Fibroblast of skin of left biceps (primary cell): Measurements from ENCODE around the gene SRD5A1.

Experiments used
- DNase-seq, 2 experiments: peaks; one replicate each; pipeline ENCODE4 v3.0.0-alpha.2; 2013; ENCODE audit warnings: low read depth in 2 of 2

Gene SRD5A1

DNA sequence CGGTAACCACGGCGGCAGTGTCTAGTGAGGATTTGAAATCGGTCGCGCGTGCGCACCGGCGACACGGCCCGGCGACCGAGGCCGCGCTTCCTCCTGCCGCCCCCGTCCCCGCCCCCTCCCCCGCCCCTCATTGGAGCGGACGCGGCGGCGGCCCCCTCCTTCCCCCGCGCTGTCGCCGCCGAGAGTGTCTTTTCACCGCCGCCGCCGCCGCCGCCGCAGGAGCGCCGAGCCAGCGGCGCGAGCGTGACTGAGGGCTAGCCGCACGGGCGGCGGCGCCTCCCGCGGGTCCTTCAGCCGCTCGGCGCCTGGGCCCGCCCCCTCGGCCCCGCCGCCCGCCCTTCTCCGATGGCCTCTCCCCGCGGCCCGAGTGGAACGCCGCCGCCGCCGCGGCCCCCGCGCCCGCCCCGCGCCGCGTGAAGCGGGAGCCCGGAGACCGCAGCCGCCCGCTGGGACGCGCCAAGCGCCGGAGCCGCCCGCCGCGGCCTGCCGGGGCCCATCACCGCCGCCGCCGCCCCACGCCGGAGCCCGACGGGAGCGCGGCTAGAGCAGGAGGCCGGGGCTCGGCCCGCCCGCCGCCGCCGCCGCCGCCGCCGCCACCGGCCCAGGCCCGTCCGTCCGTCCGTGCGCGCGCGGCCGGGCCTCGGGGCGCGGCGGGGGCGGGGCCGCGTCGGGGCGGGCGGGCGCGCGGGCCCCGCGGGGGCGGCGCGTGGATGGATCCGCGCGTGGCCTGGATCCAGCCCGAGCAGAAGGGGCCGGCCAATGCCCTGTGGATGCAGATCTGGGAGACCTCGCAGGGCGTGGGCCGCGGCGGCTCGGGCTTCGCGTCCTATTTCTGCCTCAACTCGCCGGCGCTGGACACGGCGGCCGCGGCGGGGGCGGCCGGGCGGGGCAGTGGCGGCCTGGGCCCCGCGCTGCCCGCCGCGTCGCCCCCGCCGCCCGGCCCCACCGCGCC, 80.3 kb downstream of the SRD5A1 start, which contains the start of gene TENT4A:
TSS of gene TENT4A (plus strand) at position 159 of the 952 bp plus-strand sequence. CDS start at position 711, 552 bp downstream.
- DNase-seq, result no peak

DNA sequence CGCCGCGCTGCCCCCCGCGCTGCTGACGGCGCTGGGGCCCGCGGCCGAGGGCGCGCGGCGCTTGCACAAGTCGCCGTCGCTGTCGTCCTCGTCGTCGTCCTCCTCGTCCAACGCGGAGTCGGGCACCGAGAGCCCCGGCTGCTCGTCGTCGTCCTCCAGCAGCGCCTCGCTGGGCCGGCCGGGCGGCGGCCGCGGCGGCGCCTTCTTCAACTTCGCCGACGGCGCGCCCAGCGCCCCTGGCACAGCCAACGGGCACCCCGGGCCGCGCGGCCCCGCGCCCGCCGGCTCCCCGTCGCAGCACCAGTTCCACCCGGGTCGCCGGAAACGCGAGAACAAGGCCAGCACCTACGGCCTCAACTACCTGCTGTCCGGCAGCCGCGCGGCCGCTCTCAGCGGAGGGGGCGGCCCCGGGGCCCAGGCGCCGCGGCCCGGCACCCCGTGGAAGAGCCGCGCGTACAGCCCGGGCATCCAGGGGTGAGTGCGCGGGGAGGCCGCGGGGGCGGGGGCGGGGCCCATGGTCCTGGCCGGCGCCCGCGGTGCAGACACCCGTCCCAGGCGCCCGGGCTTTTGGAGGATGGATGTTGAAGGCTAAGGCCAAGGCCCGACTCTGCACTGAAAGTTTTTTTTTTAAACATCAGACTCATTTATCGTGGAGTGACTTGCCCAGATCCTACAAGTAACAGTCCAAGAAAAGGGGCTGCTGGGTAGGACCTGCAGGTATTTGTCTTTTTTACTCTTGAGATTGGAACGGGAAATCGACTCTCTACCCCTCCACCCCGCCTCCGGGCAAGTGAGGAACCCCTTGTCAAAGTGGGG, 81.2 kb downstream of the SRD5A1 start:
- DNase-seq, result no peak

DNA sequence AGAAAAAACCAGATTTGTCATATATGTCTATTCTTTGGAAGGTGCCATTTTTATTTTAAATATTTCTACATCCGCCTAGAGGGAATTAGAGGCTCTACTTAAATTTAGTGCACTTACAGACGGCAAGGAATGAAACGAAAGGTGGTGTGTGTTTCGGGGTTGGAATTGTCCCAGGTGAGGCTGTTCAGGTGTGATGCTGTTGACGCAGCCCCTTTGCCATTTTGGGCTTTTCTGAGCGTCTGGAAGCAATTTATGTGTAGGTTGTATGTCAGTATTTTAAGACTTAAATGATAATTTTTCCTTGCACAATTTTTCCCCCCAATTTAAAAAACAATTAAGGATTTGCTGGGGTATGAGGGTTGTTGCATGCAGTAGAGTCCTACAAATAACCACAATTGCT, 82.0 kb downstream of the SRD5A1 start:
- DNase-seq, result no peak

DNA sequence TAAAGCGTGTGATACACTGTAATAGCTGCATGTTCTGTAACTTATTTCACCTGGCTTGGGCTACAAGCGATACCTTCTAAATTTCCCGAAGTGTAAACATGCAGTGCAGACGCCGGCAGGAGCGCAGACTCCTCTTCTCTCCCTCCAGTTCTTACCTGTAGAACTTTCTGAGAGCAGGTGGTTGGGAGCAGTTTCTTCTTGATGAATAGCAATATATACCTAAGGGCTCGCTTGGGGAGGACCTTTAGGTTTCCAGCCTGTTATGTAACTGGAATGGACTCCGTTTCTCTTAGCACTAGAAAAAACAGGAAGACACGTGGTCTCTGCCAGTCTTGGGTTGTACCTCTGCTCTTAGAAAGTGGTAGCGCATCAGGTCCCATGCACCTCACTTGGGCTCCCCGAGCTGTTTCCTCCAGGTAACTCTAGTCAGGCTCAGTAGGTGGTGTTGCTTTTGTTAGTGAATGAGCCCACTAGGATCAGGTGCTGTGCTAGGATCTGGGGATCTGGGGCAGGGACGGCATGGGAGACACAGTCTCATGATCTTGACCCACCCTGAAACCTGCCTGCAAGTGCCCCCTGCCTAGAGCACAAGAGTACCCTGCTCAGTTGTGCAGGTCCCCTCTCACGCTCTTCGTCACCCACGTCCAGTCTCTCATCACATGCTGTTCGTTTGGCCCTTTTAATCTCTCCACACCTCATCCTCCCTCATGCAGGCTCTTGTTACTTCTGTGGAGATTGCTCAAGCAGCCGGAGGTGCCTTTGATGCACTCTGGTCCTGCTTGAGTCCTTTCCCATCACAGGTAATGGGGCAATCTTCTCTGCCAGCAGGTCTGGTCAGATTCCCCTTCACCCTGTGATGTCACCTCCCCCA, 82.8 kb downstream of the SRD5A1 start:
- no peak for DNase-seq

DNA sequence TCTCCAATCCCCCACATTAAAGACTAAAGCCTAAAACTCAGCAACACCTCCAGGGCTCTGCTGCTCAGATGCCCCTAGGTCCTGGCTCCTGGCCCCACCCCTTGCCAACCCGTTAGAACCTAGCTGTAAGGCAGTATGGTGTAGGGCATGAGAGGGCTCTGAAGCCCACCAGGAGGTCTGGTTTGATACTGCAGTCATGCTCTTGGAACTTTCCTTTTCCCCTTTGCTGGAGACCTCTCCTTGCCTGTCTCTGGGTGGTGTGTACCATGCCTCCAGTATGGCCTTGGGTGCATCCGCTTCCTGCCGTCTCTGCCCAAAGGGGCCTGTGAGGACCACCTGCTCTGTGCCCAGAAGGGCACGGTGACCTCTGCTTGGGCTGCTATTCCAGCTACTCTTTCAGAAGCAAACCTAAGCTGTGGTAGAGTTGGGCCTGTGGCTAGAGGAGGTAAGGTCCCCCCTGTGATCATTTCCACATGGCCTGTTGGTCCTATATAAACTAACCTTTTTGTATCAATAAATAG, 83.4 kb downstream of the SRD5A1 start:
- DNase-seq, result no peak

DNA sequence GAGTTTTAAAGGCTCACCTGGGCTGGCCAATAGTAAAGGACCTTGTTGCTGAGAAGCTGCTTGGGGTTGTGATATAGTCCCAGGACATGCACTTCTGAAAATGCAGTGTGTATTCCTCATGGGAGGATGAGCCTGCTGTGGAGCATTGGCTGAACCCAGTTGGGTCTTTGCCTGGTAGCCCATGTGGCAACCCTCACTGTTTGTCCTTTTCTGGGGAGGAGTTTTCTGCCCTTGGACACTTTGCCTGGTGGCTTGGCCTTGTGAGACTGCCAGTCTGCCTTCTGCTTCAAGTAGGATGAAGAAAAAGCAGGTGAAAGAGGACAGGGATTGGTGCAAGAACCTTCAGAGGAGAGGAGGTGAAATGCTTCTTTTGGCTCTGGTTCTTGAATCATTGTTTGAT, 84.0 kb downstream of the SRD5A1 start:
- no peak for DNase-seq

DNA sequence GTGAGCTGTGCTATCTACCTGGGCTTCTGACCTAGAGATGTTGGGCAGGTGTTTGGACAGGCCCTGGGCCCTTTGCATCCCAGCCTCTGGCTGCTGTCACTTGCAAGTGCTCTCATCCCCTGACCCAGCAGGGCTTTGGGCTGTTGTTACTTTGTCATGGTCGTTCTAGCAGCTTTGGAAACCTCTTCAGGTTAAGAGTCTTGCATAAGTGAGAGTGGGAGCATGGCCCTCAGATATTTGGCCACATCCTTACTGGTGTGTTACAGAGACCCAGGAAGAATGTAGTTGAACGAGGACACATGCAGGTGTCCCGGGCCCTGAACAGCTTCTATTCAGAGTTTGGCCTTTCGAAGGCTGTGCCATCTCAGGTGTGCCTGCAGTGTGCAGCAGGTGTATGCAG, 84.4 kb downstream of the SRD5A1 start:
- DNase-seq, result no peak

DNA sequence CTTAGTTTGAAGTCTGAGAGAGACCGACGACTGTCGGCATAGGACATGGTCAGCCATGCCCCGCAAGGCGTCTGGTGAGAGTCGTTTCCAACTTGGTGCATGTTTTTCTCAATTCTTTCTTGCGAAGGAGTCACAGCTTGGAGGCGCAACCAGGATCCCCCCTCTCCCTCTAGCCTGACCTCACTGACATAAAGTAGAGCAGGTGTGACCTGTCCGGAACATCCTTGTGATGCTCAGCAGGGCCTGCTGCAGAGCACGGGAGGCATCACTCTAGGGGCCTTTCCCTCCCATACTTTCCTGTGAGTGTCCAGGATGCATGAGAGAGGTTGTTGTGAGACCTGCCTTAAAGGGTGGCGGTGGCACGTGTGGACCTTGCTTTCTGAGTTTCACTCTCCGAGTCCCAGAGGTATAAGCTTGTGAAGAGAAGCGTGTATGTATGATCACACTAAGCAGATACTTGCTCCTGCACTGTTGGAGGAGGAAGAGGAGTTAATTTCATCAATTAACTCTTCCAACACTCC, 85.0 kb downstream of the SRD5A1 start:
- DNase-seq, result no peak

DNA sequence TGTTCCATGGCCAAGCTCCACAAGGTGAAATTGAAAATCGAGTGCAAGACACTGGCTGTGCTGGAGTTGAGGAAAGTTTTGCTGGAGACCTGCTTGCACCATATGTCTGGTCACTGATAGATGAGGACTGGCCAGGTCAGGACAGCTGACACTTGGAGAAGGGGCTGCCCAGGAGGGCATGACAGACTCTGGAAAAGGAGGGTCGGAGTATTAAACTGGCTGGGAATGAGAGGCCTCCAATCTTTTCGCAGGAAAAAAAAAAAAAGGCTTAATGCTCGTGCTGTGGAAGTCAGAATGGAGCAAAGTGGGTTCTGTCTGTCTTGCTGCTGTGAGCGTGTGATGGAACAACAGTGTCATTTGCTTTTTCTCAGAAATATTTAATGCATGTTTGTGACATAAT, 85.5 kb downstream of the SRD5A1 start:
- no peak for DNase-seq

DNA sequence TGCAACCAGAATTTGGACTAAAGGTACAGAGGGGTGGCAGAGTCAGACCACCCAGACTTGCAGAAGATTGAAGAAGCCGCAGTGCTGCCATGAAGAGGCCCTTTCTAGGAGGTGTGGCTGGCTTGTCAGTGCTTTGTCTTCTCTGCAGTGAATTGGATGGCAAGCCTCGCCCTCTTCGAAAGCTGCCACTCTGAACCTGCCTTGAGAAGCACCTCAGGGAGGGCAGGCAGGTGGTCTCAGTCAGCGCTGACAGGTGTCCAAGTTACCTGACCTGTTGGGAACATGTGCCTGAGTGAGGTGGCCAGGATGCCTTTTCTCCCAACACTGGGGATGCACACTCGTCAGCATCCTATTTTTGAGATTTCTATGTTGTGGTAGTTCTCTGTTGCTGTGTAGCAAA, 86.2 kb downstream of the SRD5A1 start:
- no peak for DNase-seq

DNA sequence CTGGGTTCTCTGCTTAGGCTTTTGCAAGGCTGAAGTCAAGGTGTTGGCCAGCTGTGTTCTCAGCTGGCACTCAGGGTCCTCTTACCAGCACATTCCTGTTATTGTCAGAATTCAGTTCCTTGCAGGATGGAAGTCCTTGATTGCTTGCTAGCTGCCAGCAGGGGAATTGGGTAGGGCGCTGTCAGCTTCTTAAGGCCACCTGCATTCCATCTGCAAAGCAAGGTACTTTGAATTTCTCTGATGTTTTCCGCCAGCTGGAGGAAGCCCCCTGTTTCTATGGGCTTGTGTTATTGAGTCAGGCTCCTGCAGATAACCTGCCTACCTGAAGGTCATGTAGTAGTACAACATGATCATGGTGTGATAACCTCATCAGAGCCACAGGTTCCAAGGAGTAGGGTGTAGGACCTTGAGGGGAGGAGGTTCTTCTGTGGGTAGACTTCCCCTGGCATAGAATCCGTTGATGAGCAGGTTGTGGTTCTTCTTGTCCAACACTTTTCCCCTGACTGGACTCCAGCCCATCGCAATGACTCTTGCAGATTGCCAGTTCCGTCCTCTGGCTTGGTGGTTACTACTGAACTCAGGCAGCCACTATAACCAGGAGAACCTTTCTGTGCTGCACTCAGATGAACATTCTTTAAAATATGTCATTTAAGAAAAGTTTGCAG, 86.8 kb downstream of the SRD5A1 start:
- no peak for DNase-seq

DNA sequence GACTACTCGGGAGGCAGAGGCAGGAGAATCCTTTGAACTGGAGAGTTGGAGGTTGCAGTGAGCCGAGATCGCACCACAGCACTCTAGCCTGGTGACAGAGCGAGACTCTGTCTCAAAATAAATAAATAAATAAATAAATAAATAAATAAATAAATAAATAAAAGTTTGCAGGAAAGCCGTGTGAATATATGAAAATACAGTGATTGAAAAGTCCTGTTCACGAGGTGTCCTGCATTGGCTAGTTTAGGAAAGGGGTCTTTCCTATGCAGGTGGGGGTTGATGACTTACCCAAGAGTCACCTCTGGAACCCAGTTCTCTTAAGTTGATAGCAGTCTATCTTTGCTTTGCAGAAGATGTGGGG, 87.3 kb downstream of the SRD5A1 start:
- DNase-seq, result no peak

DNA sequence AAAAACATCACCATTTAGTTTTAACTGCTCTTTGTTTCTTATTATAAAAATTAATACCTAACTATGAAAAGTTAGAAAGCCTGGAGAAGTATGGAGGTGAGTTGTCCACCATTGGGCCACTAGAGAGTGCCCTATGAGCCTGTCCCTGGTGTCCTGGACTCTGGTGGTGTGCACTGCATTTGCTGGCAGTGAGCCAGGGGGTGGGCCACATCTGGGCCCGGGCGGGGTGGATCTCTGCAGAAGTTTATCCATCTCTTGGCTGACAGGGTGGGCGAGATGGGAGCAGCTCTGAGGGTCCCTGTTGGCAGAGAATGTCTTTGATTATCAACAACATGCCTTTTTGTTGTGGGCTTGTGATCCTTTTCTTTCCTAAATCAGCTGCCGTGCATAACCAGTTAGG, 88.2 kb downstream of the SRD5A1 start:
- no peak for DNase-seq

DNA sequence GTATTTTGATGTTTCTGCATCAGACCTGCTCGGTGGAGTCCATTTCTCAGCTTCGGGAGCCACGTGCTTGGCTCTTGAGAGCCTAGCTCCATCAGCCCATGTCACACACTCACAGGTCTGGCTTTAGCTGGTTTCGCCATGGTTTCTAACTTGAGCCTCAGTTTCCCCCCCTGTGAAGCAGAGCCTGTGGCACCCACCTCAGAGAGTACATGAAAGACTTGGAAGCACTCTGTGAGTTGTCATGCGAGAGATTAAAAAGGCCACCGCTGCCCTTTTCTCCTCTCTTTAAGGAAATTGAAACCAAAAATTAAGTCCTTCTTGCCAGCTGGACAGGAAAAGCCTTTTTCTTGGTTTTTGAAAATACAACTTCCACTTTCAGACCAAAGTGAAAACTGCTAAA, 88.8 kb downstream of the SRD5A1 start:
- no peak for DNase-seq

DNA sequence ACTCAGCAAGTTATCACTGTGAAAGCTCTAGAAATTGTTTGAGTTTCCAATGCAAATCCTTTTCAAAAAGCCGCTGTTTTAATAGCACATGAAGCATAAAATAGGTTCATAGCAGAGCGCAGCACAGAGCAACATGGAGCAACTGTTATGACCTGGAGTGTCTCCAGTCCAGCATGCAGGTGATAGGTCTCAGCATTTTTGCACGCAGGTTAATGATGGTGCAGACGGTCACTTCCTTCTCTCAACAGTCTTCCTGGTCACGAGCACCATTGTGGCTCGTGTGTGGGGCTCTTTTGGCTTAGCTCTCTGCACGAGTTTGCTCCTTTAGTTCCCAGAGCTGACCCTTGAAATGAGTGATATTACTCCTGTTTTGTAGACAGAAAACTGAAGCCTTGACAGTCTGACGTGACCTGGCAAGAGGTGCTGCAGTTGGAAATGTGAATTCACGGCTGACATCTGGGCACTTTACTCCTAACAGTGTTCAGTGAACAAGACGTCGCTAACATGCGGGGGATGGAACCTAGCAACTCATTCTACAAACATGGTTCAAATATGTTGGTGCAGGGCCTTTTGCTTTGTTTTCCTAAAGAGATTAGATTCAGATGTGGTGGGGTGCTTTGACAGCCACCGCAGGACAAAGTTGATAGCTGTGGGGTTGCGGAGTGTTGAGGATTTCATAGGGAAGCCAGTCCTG, 90.0 kb downstream of the SRD5A1 start:
- no peak for DNase-seq

DNA sequence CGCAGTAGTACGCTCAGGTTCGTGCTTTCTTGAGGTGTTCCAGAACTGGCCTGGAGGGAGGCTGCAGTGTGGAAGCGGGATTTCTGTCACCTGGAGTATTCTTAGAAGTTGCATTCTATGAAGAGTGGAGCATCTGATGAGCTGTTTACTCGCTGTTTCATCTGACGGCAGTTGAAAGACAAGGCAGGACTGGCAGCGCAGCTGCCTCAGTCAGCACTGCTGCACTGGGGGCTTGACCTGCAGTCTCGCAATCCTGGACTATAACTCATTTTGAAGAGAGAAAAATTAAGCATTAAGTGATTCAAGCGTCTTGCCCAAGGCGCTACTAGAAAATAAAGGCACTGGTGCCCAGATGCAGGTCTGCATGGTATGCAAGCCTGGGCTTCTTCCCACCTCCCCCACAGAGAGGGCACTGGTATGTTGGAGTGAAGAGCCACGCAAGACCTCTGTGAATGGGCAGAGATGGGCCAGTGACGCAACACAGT, 90.6 kb downstream of the SRD5A1 start:
- no peak for DNase-seq
